Prostate gland (tissue), 2 donors: ENCODE results near the gene TMEM131L. TPM values are rescaled to one million over a fixed set of nuclear protein-coding genes. Genes with fewer than 3 reads are reported as not detected.
"Not testable (repeated sequence)": the region's sequence is repeated elsewhere in the genome, so short reads cannot be mapped to it uniquely, and the experiment has no call there.

Experiments used
- DNase-seq: peaks from one replicate; pipeline ENCODE4 v3.0.0-alpha.2; 2019; ENCODE audit warnings: low spot score
- H3K27ac ChIP-seq, 2 donors: fragments of 200-600 bp; sonication (generic); 2 replicates each; pipeline ENCODE4 v1.5.1; 2017 to 2019
- H3K27me3 ChIP-seq: fragments of 200-600 bp; sonication (generic); replicated peaks from 2 replicates; pipeline ENCODE4 v1.5.1; 2019; ENCODE audit not compliant: insufficient read depth
- H3K36me3 ChIP-seq, 2 donors: fragments of 200-600 bp; sonication (generic); 1 replicate in 1 of 2; 2 replicates in 1 of 2; pipeline versions ENCODE4 v1.5.1 to v1.8.1; 2017 to 2019
- H3K4me1 ChIP-seq: fragments of 200-600 bp; sonication (generic); replicated peaks from 2 replicates; pipeline ENCODE4 v1.5.1; 2019
- H3K4me3 ChIP-seq, 2 donors: fragments of 200-600 bp; sonication (generic); 2 replicates each; pipeline ENCODE4 v1.5.1; 2017 to 2019
- H3K9me3 ChIP-seq: fragments of 200-600 bp; sonication (generic); 2 replicates; pipeline ENCODE4 v1.5.1; 2017
- POLR2A ChIP-seq: fragments of 450-650 bp; IDR thresholded peaks from one replicate; pipeline ENCODE4 v1.6.1; 2016; ENCODE audit warnings: antibody characterized with exemption, mild to moderate bottlenecking
- POLR2AphosphoS5 ChIP-seq: sonication (generic); formaldehyde crosslinking; IDR thresholded peaks from one replicate; pipeline ENCODE4 v1.6.1; 2017; ENCODE audit warnings: antibody characterized with exemption
- WGBS: methylation state at CpG from one replicate; pipeline ENCODE4 v1.1.5; 2018; 5-methylcytosine and 5-hydroxymethylcytosine counted together
- intact Hi-C: fragments of 100-400 bp; cut with DNase I; formaldehyde crosslinking; loops from one replicate; pipeline ENCODE4 v1.14.2; 2022
- total RNA-seq, 2 donors: library from RNA; depleted of rRNA; stranded (reverse); fragments of >200 nt; gene quantifications; one replicate each; pipeline ENCODE4 v1.1.0, GENCODE V29; 2016
- TF ChIP-seq, protein P1 (sequence below), 4 experiments: fragments of 200-600 bp in 2 of 4; fragments of 450-650 bp in 2 of 4; sonication (generic) in 2 of 4; IDR thresholded peaks; 1 replicate in 3 of 4; 2 replicates in 1 of 4; pipeline ENCODE4 v1.5.1; 2016 to 2019; ENCODE audit warnings: antibody characterized with exemption in 4 of 4, mild to moderate bottlenecking in 2 of 4, moderate library complexity in 2 of 4

Gene TMEM131L
- total RNA-seq, 2 donors from 2014 or later: 9.3 to 12.5 TPM

DNA sequence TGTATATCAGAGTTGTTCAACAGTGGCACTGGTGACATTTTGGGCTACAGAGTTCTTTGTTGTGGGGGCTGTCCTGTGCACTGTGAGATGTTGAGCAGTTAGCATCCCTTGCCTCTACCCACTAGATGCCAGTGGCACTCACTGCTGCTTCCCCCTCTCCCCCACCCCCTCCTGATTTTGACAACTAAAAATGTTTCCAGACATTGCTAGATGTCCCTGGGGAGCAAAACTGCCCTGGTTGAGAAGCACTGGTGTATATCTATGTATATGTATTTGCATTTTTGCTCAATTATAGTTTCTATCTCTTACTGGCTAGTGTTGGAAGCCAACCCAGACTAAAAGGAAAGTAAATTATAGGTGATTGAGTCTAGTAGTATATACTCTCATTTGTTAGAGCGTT, 2.4 kb downstream of the TMEM131L start:
- H3K36me3 ChIP-seq: no peaks in the 10 kb centered on the region
- TF ChIP-seq POLR2AphosphoS5 (no peak), POLR2A (no peak)
- TF ChIP-seq, protein P1, sequence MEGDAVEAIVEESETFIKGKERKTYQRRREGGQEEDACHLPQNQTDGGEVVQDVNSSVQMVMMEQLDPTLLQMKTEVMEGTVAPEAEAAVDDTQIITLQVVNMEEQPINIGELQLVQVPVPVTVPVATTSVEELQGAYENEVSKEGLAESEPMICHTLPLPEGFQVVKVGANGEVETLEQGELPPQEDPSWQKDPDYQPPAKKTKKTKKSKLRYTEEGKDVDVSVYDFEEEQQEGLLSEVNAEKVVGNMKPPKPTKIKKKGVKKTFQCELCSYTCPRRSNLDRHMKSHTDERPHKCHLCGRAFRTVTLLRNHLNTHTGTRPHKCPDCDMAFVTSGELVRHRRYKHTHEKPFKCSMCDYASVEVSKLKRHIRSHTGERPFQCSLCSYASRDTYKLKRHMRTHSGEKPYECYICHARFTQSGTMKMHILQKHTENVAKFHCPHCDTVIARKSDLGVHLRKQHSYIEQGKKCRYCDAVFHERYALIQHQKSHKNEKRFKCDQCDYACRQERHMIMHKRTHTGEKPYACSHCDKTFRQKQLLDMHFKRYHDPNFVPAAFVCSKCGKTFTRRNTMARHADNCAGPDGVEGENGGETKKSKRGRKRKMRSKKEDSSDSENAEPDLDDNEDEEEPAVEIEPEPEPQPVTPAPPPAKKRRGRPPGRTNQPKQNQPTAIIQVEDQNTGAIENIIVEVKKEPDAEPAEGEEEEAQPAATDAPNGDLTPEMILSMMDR (IDR thresholded peaks at IDR 0.05): no peak
- H3K27ac ChIP-seq: no peak overlapping the region
- DNase-seq: no peak
- no peaks in the 10 kb centered on the region for H3K27me3 ChIP-seq
- intact Hi-C loops: loop anchor here (5.0 to 10.0 kb wide), 2 partner anchors 121 to 244 kb away; no protein-coding TSS in a partner anchor
- H3K4me1 ChIP-seq: no peaks in the 10 kb centered on the region
- WGBS: 81% methylated on average over 1 of the region's 1 CpG
- no peak overlapping the region for H3K4me3 ChIP-seq
- H3K9me3 ChIP-seq: no peaks in the 10 kb centered on the region

DNA sequence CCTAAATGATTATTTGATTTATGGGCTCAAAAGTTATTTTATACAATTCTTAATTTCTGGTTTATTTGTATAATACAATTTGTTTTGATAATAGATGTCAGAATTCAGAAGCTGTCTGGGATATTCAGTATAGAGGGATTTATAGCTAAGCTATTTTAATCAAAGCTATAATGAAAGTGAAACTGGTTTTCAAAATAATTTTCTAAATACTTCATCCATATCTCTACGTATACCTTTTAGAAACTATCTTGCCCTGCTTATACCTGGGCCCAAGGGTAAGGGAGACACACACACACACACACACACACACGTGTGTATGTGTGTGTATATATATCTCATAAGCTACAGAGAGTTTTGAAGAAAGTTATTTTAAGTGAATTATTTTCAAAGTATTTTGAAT, 2.9 kb downstream of the TMEM131L start:
- TF ChIP-seq POLR2A (no peak), POLR2AphosphoS5 (no peak)
- TF ChIP-seq, protein P1 (IDR thresholded peaks at IDR 0.05): no peak
- WGBS: 66% methylated on average over 2 of the region's 2 CpGs
- intact Hi-C loops: loop anchor here (5.0 to 10.0 kb wide), 2 partner anchors 122 to 244 kb away; no protein-coding TSS in a partner anchor

DNA sequence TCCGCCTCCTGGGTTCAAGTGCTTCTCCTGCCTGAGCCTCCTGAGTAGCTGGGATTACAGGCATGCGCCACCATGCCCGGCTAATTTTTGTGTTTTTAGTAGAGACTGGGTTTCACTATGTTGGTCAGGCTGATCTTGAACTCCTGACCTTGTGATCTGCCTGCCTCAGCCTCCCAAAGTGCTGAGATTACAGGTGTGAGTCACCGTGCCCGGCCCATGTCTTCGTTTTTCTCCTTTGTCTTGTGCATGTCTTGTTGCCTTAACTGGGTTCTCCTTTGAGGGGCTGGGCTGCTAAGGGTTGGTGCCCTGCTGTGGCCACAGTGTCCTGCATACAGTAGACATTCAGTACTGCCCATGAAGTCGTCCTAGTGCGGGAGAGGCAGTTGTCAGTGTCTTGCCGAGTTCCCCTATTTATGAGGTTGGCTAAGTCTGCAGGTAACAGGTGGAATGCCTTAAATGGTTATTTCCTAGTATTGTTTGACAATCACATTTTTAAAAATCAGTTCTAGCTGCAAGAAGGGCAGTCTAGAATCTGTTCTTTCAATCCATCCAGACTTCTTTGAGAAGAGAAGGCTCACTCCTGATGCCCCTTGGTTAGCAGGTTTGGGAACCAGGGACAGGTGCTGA, 5.0 kb downstream of the TMEM131L start:
- DNase-seq, H3K27ac ChIP-seq, H3K4me1 ChIP-seq, intact Hi-C loops, H3K9me3 ChIP-seq, H3K36me3 ChIP-seq, H3K27me3 ChIP-seq, H3K4me3 ChIP-seq: not testable (repeated sequence)
- WGBS: 85% methylated on average over 9 of the region's 9 CpGs

More for the DNA sequence above, 2.9 kb downstream of the TMEM131L start:
- Histone ChIP-seq H3K27ac (no peak overlapping the region), H3K4me1 (no peaks in the 10 kb centered on the region), H3K36me3 (no peaks in the 10 kb centered on the region), H3K27me3 (no peaks in the 10 kb centered on the region), H3K9me3 (no peaks in the 10 kb centered on the region), H3K4me3 (no peak overlapping the region)
- DNase-seq: no peak

DNA sequence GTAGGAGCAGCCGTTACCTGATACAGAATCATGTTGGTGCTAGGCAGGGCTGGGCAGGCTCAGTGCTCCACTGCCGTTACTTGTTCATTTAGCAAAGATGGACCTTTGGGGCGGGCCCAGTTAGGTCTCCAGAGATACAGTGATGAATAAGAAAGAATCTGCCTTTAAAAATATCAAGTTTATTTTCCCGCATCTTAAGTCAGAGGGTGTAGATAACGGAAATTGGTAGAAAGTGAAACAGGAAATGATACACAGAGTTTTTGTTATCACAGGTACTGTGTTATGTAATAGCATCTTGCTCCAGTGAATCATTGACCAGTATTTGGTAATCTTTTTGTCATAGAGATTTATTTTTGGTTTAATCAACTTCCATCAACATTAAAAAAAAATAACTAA, 5.5 kb downstream of the TMEM131L start:
- TF ChIP-seq POLR2A: no peak
- TF ChIP-seq, protein P1 (IDR thresholded peaks at IDR 0.05): no peak
- no peak for TF ChIP-seq POLR2AphosphoS5
- DNase-seq: no peak
- H3K4me3 ChIP-seq: no peak overlapping the region
- H3K27me3 ChIP-seq: no peaks in the 10 kb centered on the region
- H3K36me3 ChIP-seq: no peaks in the 10 kb centered on the region
- no peaks in the 10 kb centered on the region for H3K9me3 ChIP-seq
- no peaks in the 10 kb centered on the region for H3K4me1 ChIP-seq
- intact Hi-C loops: no loop called here
- 89% methylated on average over 5 of the region's 5 CpGs for WGBS
- no peak overlapping the region for H3K27ac ChIP-seq

DNA sequence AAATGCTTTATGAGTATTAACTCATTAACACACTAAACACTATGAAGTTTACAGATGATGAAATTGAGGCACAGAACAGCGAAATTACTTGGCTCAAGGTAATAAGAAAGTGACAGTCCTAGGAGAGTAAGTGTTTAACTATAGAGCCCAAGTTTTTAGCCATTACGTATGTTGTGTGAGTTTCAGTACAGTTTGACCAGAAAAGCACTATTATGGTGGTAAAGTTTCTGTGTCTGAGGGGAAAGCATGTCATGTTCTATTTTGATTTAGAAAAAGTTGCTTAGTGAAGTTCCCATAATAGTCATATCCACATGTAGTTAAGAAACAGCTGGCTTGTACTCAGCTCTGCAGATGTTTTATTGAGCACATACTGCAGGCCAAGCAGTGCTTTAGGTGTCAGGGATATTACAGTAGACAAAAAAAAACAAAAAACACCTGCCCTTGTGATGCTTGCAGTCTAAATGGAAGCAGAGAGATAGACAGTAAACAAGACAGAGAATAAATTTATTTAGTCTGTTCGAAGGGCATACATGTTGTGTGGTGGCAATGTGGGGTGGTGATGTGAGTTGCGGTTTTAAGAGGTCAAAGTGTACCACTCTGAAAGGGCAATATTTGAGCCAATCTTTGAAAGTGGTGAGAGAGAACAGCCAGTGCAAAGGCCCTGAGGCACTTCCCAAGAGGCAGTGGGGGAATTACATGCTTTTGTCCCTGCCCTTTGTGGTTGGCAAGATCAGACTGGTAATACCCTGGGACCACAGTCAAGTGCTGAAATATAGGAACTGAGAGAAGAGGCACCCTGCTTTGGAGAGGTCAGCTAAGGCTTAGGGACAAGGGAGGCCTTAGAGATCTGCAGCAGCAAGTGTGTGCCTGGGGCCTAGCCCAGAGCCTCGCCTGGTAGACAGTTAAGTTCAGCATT, 6.2 kb downstream of the TMEM131L start:
- Histone ChIP-seq H3K27me3 (no peaks in the 10 kb centered on the region), H3K9me3 (no peaks in the 10 kb centered on the region), H3K4me3 (no peak overlapping the region), H3K4me1 (no peaks in the 10 kb centered on the region), H3K36me3 (no peaks in the 10 kb centered on the region), H3K27ac (no peak overlapping the region)
- TF ChIP-seq POLR2AphosphoS5: no peak
- no peak for TF ChIP-seq POLR2A
- TF ChIP-seq, protein P1 (IDR thresholded peaks at IDR 0.05): no peak
- WGBS: 95% methylated on average over 5 of the region's 5 CpGs
- intact Hi-C loops: no loop called here
- DNase-seq: no peak
